SH-SY5Y (cell line): ENCODE results near the gene TEX35.

ENCODE experiments used
- GATA2 ChIP-seq: IDR thresholded peaks from 2 replicates; pipeline ENCODE4 v1.6.1; 2011; ENCODE audit warnings: mild to moderate bottlenecking, low read depth, low read length
- GATA3 ChIP-seq: IDR thresholded peaks from 2 replicates; pipeline ENCODE4 v1.6.1; 2011; ENCODE audit warnings: low read depth, mild to moderate bottlenecking, low read length, moderate library complexity

GRCh38 chr1:178504286-178504685 lies 8.6 kb upstream of the TEX35 start:
- TF ChIP-seq GATA2 (no peak), GATA3 (no peak)
